A549 (cell line): Measurements from ENCODE around the gene NRAS. TPM values are rescaled to one million over a fixed set of nuclear protein-coding genes. Genes with fewer than 3 reads are reported as not detected.

ENCODE experiments used
- ATAC-seq, 2 experiments: fragments of 200-7000 bp in 1 of 2; fragments of >200 bp in 1 of 2; cut with Nextera tagmentation in 1 of 2; cut with Tn5 transposase in 1 of 2; 3 replicates each; pipeline versions ENCODE4 v1.8.0 to v1.9.1; 2018 to 2020; ENCODE audit warnings: mild to moderate bottlenecking in 1 of 2, moderate library complexity in 1 of 2
- CTCF ChIA-PET: fragments of 300-600 bp; sonication (Branson Sonifier 250); formaldehyde crosslinking; extraction: SDS; loops from one replicate; lab custom pipeline; 2021; ENCODE audit warnings: antibody characterized with exemption, inconsistent platforms; lab: Yijun Ruan, JAX
- POLR2A ChIA-PET: fragments of 350-600 bp; formaldehyde crosslinking; extraction: SDS; loops from one replicate; lab custom pipeline; 2021; ENCODE audit warnings: antibody characterized with exemption, inconsistent platforms; lab: Yijun Ruan, JAX
- DNase-seq, 2 experiments: peaks; one replicate each; pipeline versions ENCODE4 v3.0.0 to v3.0.0-alpha.2; 2011 to 2016; ENCODE audit warnings: low read depth in 1 of 2, low spot score in 1 of 2
- FAIRE-seq: peaks from 2 replicates; lab custom pipeline; 2011; peaks lifted over from hg19 to GRCh38; lab: Jason Lieb, UNC
- H3K27ac ChIP-seq, 2 experiments: fragments of >200 bp; sonication (Bioruptor Twin); formaldehyde crosslinking; 3 replicates each; pipeline ENCODE4 v1.5.1; 2016 to 2017
- H3K4me1 ChIP-seq: fragments of >200 bp; sonication (Bioruptor Twin); formaldehyde crosslinking; 3 replicates; pipeline ENCODE4 v1.6.1; 2016
- H3K4me2 ChIP-seq: fragments of >200 bp; sonication (Bioruptor Twin); formaldehyde crosslinking; 3 replicates; pipeline ENCODE4 v1.6.1; 2016
- H3K4me3 ChIP-seq: fragments of >200 bp; sonication (Bioruptor Twin); formaldehyde crosslinking; 3 replicates; pipeline ENCODE4 v1.5.1; 2016
- H3K9me3 ChIP-seq: fragments of >200 bp; sonication (Bioruptor Twin); formaldehyde crosslinking; 3 replicates; pipeline ENCODE4 v1.6.1; 2016
- ATOH8 ChIP-seq: fragments of 250-450 bp; sonication (Bioruptor Pico); IDR thresholded peaks from 2 replicates; pipeline ENCODE4 v1.5.0; 2020; ENCODE audit warnings: low read depth, mild to moderate bottlenecking, moderate library complexity
- BHLHE40 ChIP-seq: IDR thresholded peaks from 2 replicates; pipeline ENCODE4 v1.6.1; 2012; ENCODE audit warnings: low read depth, low read length, inconsistent platforms
- CHD2 ChIP-seq: fragments of 150-350 bp; IDR thresholded peaks from 2 replicates; pipeline ENCODE4 v1.6.1; 2014; ENCODE audit warnings: low read length; ENCODE audit not compliant: partially characterized antibody
- CHD4 ChIP-seq: fragments of 200-600 bp; sonication (generic); IDR thresholded peaks from 2 replicates; pipeline ENCODE4 v1.6.1; 2016; ENCODE audit warnings: antibody characterized with exemption, mild to moderate bottlenecking, borderline replicate concordance
- CTCF ChIP-seq: fragments of >200 bp; sonication (Bioruptor Twin); formaldehyde crosslinking; IDR thresholded peaks from 3 replicates; pipeline ENCODE4 v1.5.1; 2016
- FOSB ChIP-seq: fragments of 250-450 bp; sonication (Bioruptor Pico); IDR thresholded peaks from 2 replicates; pipeline ENCODE4 v1.5.0; 2020; ENCODE audit warnings: mild to moderate bottlenecking, moderate library complexity
- GATA3 ChIP-seq: IDR thresholded peaks from 2 replicates; pipeline ENCODE4 v1.6.1; 2012; ENCODE audit warnings: borderline replicate concordance
- HEYL ChIP-seq: fragments of 250-450 bp; sonication (Bioruptor Pico); IDR thresholded peaks from 2 replicates; pipeline ENCODE4 v1.8.0; 2021; ENCODE audit warnings: mild to moderate bottlenecking, moderate library complexity
- HOXB13 ChIP-seq: fragments of 250-450 bp; sonication (Bioruptor Pico); IDR thresholded peaks from 2 replicates; pipeline ENCODE4 v1.5.0; 2020; ENCODE audit warnings: low read depth, mild to moderate bottlenecking, moderate library complexity
- HOXB5 ChIP-seq: fragments of 250-450 bp; sonication (Bioruptor Pico); IDR thresholded peaks from 2 replicates; pipeline ENCODE4 v1.5.0; 2020; ENCODE audit warnings: mild to moderate bottlenecking, moderate library complexity
- KDM1A ChIP-seq: fragments of 200-600 bp; sonication (generic); IDR thresholded peaks from 2 replicates; pipeline ENCODE4 v1.6.1; 2016; ENCODE audit warnings: low read depth, mild to moderate bottlenecking
- MAFK ChIP-seq: fragments of 450-650 bp; IDR thresholded peaks from 2 replicates; pipeline ENCODE4 v1.6.1; 2014; ENCODE audit not compliant: partially characterized antibody
- MAX ChIP-seq: IDR thresholded peaks from 2 replicates; pipeline ENCODE4 v1.6.1; 2012
- NFE2L2 ChIP-seq: fragments of 150-350 bp; conservative IDR thresholded peaks from 2 replicates; pipeline ENCODE4 v1.6.1; 2014; ENCODE audit warnings: low read length
- RCOR1 ChIP-seq: fragments of 150-350 bp; IDR thresholded peaks from 2 replicates; pipeline ENCODE4 v1.6.1; 2014; ENCODE audit warnings: antibody characterized with exemption, low read length, low read depth
- TFCP2L1 ChIP-seq: fragments of 250-450 bp; sonication (Bioruptor Pico); IDR thresholded peaks from 2 replicates; pipeline ENCODE4 v1.5.0; 2021; ENCODE audit warnings: mild to moderate bottlenecking
- USF2 ChIP-seq: fragments of 450-650 bp; IDR thresholded peaks from 2 replicates; pipeline ENCODE4 v1.6.1; 2014; ENCODE audit warnings: antibody characterized with exemption
- ZNF302 ChIP-seq: fragments of 250-450 bp; sonication (Bioruptor Pico); IDR thresholded peaks from 2 replicates; pipeline ENCODE4 v1.9.0; 2021; ENCODE audit warnings: inconsistent platforms, mild to moderate bottlenecking, moderate library complexity
- ZSCAN20 ChIP-seq: fragments of 250-450 bp; sonication (Bioruptor Pico); IDR thresholded peaks from 2 replicates; pipeline ENCODE4 v1.8.0; 2022; ENCODE audit warnings: mild to moderate bottlenecking, moderate library complexity
- WGBS: methylation state at CpG from one replicate; pipeline ENCODE4 v1.1.6; 2017; ENCODE audit errors: missing lambda C conversion rate; 5-methylcytosine and 5-hydroxymethylcytosine counted together
- polyA plus RNA-seq, 4 experiments: library from polyadenylated mRNA; depleted of rRNA in 3 of 4; stranded (reverse); fragments of >200 nt; fragmentation: RNase III in 1 of 4; extraction: RNeasy Plus Mini Kit Qiagen cat#74134 plus additional on column Dnase treatment in 1 of 4; gene quantifications; 2 replicates in 3 of 4; 3 replicates in 1 of 4; pipeline ENCODE4 v1.2.3, GENCODE V29; 2011 to 2017

NRAS gene
- polyA plus RNA-seq, 2 of the 4 experiments (the other 2 are of a cell fraction): 28.7 to 52.2 TPM

- H3K4me2 ChIP-seq: no peak overlapping the region
- FAIRE-seq (no peak), DNase-seq (no peak), ATAC-seq (no peak)
- H3K4me1 ChIP-seq: peaks cover 15% of the 10 kb centered on the region; the same call in 1 of the 3 replicates
- 91% methylated on average over 4 of the region's 4 CpGs for WGBS
- TF ChIP-seq HOXB5 (CRISPR knock-in tag): no peak
- TF ChIP-seq GATA3: no peak
- TF ChIP-seq CTCF: no peak
- TF ChIP-seq RCOR1: no peak
- no peak for TF ChIP-seq BHLHE40
- TF ChIP-seq CHD2: no peak
- no peak for TF ChIP-seq TFCP2L1 (CRISPR knock-in tag)
- no peak for TF ChIP-seq ZSCAN20
- TF ChIP-seq ZNF302 (CRISPR knock-in tag): no peak
- TF ChIP-seq FOSB: no peak
- TF ChIP-seq HOXB13 (CRISPR knock-in tag): no peak
- no peak for TF ChIP-seq KDM1A
- TF ChIP-seq CHD4: no peak
- no peak for TF ChIP-seq MAX
- H3K9me3 ChIP-seq: no peaks in the 10 kb centered on the region
- POLR2A ChIA-PET: no interaction called here
- H3K27ac ChIP-seq: no peak overlapping the region
- H3K4me3 ChIP-seq: no peak overlapping the region
- CTCF ChIA-PET: interaction anchor here (1.6 kb wide), 1 partner anchor 10 kb away, joined by 3 read pairs; no protein-coding TSS in a partner anchor
Measured at GRCh38 chr1:114712977-114713376, 3.6 kb downstream of the NRAS start.

- WGBS: 95% methylated on average over 3 of the region's 3 CpGs
- FAIRE-seq (no peak), ATAC-seq (no peak)
Measured at GRCh38 chr1:114710360-114710759, 6.2 kb downstream of the NRAS start.

GRCh38 chr1:114707604-114708003 is 9.0 kb downstream of the NRAS start:
- CTCF ChIA-PET: no interaction called here
- FAIRE-seq (no peak), ATAC-seq (no peak), DNase-seq (no peak)
- TF ChIP-seq MAFK (no peak), ZSCAN20 (no peak), USF2 (no peak), NFE2L2 (no peak), ATOH8 (no peak)
- no peak overlapping the region for H3K4me3 ChIP-seq
- no peaks in the 10 kb centered on the region for H3K4me1 ChIP-seq
- H3K9me3 ChIP-seq: no peaks in the 10 kb centered on the region
- POLR2A ChIA-PET: interaction anchor here (1.2 kb wide), 1 partner anchor 9 kb away, joined by 3 read pairs; the partner anchor contains the start of gene NRAS
- no peak overlapping the region for H3K4me2 ChIP-seq
- 98% methylated on average over 2 of the region's 2 CpGs for WGBS
- H3K27ac ChIP-seq: no peak overlapping the region

More at GRCh38 chr1:114710360-114710759, 6.2 kb downstream of the NRAS start:
- Histone ChIP-seq H3K4me3 (no peak overlapping the region), H3K27ac (no peak overlapping the region), H3K4me2 (no peak overlapping the region), H3K4me1 (peaks cover 9% of the 10 kb centered on the region; the same call in 1 of the 3 replicates), H3K9me3 (no peaks in the 10 kb centered on the region)
- no peak for DNase-seq
- ChIA-PET POLR2A (no interaction called here), CTCF (no interaction called here)
- TF ChIP-seq MAX: no peak
- no peak for TF ChIP-seq HEYL (CRISPR knock-in tag)
